Muscle layer of duodenum (tissue), 2 donors: ENCODE results near the gene HLCS.

Source experiments
- H3K27ac ChIP-seq: one replicate; pipeline ENCODE4 v1.7.0; 2013; ENCODE audit warnings: mild to moderate bottlenecking, low read length
- H3K27me3 ChIP-seq: one replicate; pipeline ENCODE4 v1.7.0; 2013; ENCODE audit warnings: low read depth, mild to moderate bottlenecking, control low read depth, low read length
- H3K36me3 ChIP-seq, 2 donors: one replicate each; pipeline ENCODE4 v1.7.0; 2013; ENCODE audit warnings: low read length in 2 of 2, control low read depth in 1 of 2, mild to moderate bottlenecking in 1 of 2; ENCODE audit not compliant: insufficient read depth in 2 of 2, control insufficient read depth in 1 of 2
- H3K4me1 ChIP-seq, 2 donors: one replicate each; pipeline ENCODE4 v1.7.0; 2013; ENCODE audit warnings: low read length in 2 of 2, mild to moderate bottlenecking in 2 of 2, control low read depth in 1 of 2, moderate library complexity in 1 of 2; ENCODE audit not compliant: insufficient read depth in 2 of 2, control insufficient read depth in 1 of 2
- H3K4me3 ChIP-seq, 2 donors: one replicate each; pipeline ENCODE4 v1.7.0; 2013; ENCODE audit warnings: low read length in 2 of 2, low read depth in 1 of 2, mild to moderate bottlenecking in 1 of 2
- H3K9me3 ChIP-seq, 2 donors: one replicate each; pipeline ENCODE4 v1.7.0; 2013; ENCODE audit warnings: low read length in 2 of 2, control low read depth in 1 of 2, mild to moderate bottlenecking in 1 of 2; ENCODE audit not compliant: control insufficient read depth in 1 of 2
- donor health status: healthy.

Gene HLCS

DNA sequence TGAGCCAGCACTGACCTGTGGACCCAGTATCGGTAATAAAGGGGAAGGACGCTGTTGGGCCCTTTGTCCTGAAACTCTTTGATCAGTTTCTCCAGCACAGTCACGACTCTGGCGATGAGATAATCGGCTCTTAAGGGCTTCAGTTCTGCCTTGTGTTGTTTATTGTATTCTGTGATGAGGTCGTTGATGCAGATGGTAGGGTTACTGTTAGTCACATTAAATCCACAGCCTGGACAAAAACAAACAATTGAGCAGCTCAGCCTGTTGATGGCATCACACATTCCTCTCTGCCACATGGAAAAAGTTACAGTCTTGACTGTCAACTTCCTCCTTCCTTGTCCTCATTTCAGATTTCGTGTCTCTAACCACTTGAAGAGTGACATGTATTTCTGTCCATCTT lies 209.9 kb downstream of the HLCS start:
- no peaks in the 10 kb centered on the region for H3K9me3 ChIP-seq
- H3K4me1 ChIP-seq, result no peaks in the 10 kb centered on the region
- H3K4me3 ChIP-seq, result no peak overlapping the region
- H3K27me3 ChIP-seq, result no peaks in the 10 kb centered on the region
- H3K27ac ChIP-seq, result no peak overlapping the region
- H3K36me3 ChIP-seq, result peaks cover 0 to 13% of the 10 kb centered on the region in 2 donors

DNA sequence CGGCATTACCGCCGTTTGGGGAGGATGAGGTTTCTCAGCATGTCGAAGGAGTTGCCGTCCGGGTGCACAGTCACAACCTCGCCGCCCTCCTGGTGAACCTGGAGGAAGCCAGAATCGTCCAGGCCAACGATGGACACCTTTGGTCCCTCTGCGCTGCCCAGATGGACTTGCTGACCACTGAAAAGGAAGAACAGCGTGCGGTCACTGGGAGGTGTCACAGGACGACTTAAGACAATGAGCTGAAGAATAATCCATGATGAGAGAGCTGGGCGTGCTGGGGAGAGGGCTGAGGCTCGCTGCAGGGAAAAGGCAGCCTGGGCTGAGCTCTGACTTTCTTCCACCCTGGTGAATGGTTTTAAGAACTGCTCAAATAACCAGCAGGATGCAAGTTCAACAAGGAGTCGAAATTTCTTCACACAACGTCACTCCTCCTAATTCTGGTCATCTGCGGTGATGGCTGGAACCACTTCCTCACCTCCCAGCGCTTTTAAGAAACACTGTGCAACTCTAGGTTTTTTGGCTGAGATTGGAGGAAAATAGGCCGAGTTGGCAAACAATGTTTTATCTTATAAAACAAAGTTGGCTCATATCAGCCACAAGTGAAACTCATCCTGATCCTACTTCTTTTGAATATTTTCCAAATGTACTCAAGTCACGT lies 212.1 kb downstream of the HLCS start:
- H3K4me1 ChIP-seq, result no peaks in the 10 kb centered on the region

DNA sequence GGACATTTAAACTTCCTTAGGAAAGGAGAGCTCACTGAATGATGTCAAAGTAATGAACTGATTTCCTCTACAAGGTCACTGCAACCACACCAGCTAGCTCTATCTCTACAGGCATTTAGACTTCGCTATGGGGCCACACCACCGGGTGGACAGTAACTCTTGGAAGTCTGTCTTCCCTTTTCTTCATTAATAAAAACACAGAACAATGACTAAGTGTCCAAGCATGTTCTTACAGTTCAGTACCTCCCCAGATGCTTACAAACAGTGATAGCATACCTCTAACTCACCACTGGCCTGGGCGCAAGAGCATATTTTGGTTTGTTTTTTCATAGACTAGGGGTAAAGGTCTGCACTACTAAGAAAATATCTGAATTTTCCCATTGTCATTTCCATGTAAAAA lies 212.9 kb downstream of the HLCS start:
- H3K4me3 ChIP-seq, result no peak overlapping the region
- H3K27ac ChIP-seq, result no peak overlapping the region
- no peaks in the 10 kb centered on the region for H3K4me1 ChIP-seq
- H3K36me3 ChIP-seq, result peaks cover 0 to 13% of the 10 kb centered on the region in 2 donors
- H3K9me3 ChIP-seq, result no peaks in the 10 kb centered on the region
- no peaks in the 10 kb centered on the region for H3K27me3 ChIP-seq

More for the DNA sequence above, 212.1 kb downstream of the HLCS start:
- H3K9me3 ChIP-seq, result no peaks in the 10 kb centered on the region
- H3K27me3 ChIP-seq, result no peaks in the 10 kb centered on the region
- no peak overlapping the region for H3K27ac ChIP-seq
- H3K36me3 ChIP-seq, result peaks cover 0 to 13% of the 10 kb centered on the region in 2 donors
- no peak overlapping the region for H3K4me3 ChIP-seq

DNA sequence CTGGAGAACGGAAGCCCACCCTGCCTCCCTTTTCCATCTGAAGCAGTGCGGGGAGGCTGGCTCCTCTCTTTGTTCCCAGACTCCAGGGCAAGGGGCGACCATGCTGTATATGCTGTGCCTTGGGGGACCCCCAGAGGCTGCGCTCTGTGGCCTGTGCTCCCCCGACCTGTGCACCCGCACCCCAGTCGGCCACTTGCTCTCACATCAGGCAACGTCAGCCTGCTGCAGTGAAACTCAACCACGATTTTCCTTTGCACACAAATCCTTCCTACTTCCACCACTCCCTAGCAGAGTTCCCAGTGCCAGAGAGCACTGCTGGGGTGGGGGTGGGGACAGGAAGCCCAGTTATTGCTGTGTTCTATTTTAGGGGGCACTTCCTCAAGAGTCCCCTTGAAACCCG lies 215.1 kb downstream of the HLCS start:
- no peak overlapping the region for H3K4me3 ChIP-seq
- peaks cover 0 to 3% of the 10 kb centered on the region in 2 donors for H3K4me1 ChIP-seq
- no peak overlapping the region for H3K27ac ChIP-seq
- H3K27me3 ChIP-seq, result no peaks in the 10 kb centered on the region
- peaks cover 0 to 13% of the 10 kb centered on the region in 2 donors for H3K36me3 ChIP-seq
- H3K9me3 ChIP-seq, result no peaks in the 10 kb centered on the region

DNA sequence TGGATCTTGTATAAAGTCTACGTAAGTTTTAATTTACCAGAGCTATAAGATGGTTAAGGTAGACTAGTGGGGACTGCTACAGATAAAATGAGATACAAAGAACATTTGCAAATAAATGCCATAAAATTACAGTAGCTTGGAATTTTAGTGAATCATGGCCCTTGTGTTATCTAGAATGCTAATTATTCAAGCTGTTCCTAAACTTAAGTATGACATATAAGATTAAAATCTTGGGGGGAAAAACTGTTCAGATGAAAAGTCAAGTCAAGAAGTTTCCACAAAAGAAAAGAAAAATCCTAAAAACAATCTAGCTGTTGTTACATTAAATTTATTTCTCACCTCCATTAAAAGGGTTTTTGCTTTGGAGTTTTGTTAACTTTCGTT lies 215.9 kb downstream of the HLCS start:
- H3K4me1 ChIP-seq, result peaks cover 0 to 3% of the 10 kb centered on the region in 2 donors
- H3K4me3 ChIP-seq, result no peak overlapping the region
- no peak overlapping the region for H3K27ac ChIP-seq
- no peaks in the 10 kb centered on the region for H3K9me3 ChIP-seq
- H3K36me3 ChIP-seq, result peaks cover 0 to 11% of the 10 kb centered on the region in 2 donors
- H3K27me3 ChIP-seq, result no peaks in the 10 kb centered on the region

DNA sequence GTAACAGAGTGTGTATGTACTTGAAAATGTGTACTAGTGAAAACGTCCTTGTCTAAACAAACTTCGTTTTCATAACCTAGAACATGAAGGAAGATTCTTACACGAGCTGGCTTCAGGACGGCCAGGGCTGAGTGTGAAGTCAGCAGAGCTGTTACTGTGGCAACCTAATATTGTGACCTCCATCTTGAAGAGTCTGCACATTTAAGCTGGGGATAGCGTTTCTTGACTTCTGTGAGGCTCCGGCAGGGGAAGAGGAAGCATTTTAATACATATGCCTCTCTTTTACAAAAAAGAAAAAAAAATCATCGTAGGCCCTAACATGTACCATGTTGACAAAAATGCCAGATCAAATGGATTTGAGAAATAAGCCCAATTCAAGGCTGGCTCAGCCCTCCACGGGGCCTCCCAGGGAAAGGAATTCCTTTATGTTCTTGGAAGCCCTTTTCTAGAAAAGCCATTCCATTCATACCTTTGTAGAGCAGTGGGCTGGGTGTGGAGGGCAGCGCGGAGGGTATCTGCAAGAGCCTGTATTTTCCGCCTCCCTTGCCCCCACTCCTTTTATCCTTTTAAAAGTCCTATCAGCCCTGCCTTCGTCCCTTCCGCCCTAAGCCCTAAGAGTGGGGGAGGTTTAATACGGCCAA lies 216.4 kb downstream of the HLCS start:
- Histone ChIP-seq H3K4me3 (no peak overlapping the region), H3K9me3 (no peaks in the 10 kb centered on the region), H3K36me3 (peaks cover 0 to 8% of the 10 kb centered on the region in 2 donors), H3K27me3 (no peaks in the 10 kb centered on the region), H3K4me1 (peaks cover 0 to 4% of the 10 kb centered on the region in 2 donors), H3K27ac (no peak overlapping the region)

DNA sequence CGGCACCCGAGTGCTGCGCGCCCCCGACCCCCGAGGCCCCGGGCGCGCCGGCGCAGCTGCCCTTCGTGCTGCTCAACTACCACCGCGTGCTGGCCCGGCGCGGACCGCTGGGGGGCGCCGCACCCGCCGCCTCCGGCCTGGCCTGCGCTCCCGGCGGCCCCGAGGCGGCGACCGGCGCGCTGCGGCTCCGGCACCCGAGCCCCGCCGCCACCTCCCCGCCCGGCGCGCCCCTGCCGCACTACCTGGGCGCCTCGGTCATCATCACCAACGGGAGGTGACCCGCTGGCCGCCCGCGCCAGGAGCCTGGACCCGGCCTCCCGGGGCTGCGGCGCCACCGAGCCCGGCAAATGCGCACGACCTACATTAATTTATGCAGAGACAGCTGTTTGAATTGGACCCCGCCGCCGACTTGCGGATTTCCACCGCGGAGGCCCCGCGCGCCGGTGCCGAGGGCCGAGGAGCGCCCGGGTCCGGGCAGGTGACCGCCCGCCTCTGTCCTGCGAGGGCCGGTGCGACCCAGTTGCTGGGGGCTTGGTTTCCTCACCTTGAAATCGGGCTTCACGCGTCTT lies 218.6 kb downstream of the HLCS start:
- Histone ChIP-seq H3K4me1 (peaks cover 0 to 10% of the 10 kb centered on the region in 2 donors), H3K27me3 (peaks cover 8% of the 10 kb centered on the region), H3K9me3 (no peaks in the 10 kb centered on the region), H3K27ac (no peak overlapping the region), H3K36me3 (no peaks in the 10 kb centered on the region), H3K4me3 (peak overlapping the region; percentile 18 to 51)

DNA sequence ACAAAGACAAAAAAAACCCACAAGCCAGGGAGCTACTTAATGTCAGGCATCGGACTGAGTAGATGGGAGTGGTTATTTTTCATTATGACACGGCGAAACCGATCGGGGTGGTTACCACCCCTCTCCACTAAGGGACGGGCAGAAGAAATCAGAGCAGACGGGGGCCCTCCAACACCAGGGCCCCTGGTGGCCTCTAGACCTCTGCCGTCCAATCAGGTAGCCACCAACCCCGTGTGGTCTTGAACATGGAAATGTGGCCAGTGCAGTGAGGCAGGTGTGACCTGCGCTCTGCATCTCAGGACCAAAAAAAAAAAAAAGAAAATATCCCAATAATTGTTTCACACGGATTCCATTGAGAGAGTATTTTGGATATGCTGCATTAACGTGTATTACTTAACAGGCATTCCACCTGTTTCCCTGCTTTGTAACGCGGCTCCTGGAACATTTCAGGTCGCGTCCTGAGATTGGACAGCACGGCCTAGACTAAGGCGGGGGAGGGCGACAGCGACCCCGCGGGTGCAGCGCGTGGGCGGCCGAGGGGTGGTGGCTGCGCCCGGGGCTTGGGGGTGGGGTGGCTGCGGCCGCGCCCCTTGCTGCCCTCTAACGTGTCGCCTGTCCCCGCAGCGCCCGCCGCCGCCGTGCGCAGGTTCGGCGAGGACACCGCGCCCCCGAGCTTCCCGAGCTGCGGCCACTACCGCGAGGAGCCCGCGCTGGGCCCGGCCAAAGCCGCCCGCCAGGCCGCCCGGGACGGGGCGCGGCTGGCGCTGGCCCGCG lies 219.2 kb downstream of the HLCS start:
- H3K4me3 ChIP-seq, result peak overlapping the region in 1 of 2 donors; percentile 23
- H3K4me1 ChIP-seq, result peaks cover 0 to 10% of the 10 kb centered on the region in 2 donors
- H3K9me3 ChIP-seq, result no peaks in the 10 kb centered on the region
- peaks cover 9% of the 10 kb centered on the region for H3K27me3 ChIP-seq
- H3K27ac ChIP-seq, result no peak overlapping the region
- H3K36me3 ChIP-seq, result no peaks in the 10 kb centered on the region

DNA sequence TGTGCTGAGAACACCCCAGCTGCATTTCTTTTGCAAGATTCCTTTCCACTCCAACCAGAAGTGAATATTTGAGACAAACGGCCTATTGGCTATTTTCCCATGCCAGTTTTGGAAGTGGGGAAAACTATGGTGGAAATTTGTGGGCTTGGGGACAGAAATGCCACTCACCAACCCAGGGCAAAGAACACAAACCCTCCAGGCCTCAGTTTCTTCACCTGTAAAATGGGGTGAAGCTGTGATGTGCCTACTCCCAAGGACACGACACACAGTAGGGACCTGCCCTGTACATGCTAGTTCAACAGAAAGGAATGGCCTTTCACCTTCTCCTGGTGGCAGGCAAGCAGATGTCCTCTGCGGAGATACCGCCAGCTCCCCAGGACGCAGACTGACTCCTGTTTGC lies 221.0 kb downstream of the HLCS start:
- H3K27ac ChIP-seq, result no peak overlapping the region
- H3K4me1 ChIP-seq, result peaks cover 0 to 10% of the 10 kb centered on the region in 2 donors
- no peak overlapping the region for H3K4me3 ChIP-seq
- no peaks in the 10 kb centered on the region for H3K9me3 ChIP-seq
- peaks cover 9% of the 10 kb centered on the region for H3K27me3 ChIP-seq
- no peaks in the 10 kb centered on the region for H3K36me3 ChIP-seq

DNA sequence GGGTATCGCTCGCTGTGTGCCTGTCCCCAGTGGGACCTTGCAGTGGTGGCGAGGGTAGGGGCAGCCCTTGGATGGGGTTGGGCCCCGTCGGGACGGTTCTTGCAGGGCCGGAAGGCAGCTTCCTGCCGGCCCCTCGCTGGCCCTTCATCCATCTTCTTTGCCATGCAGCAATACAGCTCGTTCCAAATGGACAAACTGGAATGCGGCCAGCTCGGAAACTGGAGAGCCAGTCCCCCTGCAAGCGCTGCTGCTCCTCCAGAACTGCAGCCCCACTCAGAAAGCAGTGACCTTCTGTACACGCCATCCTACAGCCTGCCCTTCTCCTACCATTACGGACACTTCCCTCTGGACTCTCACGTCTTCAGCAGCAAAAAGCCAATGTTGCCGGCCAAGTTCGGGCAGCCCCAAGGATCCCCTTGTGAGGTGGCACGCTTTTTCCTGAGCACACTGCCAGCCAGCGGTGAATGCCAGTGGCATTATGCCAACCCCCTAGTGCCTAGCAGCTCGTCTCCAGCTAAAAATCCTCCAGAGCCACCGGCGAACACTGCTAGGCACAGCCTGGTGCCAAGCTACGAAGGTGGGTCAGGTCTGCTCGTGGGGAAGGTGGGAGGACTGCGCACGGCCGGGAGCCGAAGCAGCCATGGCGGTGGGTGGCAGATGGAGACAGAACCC lies 221.8 kb downstream of the HLCS start:
- Histone ChIP-seq H3K36me3 (no peaks in the 10 kb centered on the region), H3K27ac (no peak overlapping the region), H3K4me3 (no peak overlapping the region), H3K4me1 (peaks cover 0 to 10% of the 10 kb centered on the region in 2 donors), H3K27me3 (peaks cover 9% of the 10 kb centered on the region), H3K9me3 (no peaks in the 10 kb centered on the region)

DNA sequence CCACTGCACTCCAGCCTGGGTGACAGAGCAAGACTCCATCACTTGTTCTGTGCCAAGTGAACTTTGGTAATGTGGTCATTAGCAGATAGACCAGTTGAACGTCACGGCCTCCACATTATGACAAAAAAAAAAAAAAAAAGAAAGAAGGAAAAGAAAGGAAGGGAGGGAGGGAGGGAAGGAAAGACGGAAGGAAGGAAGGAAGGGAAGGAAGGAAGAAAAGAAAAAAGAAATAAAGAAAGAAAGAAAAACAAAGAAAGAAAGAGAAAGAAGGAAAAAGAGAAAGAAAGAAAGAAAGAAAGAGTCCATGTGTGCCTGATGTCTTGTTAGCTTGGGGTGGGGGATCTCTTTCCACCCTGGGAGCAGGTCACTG lies 222.3 kb downstream of the HLCS start:
- no peak overlapping the region for H3K27ac ChIP-seq
- H3K4me3 ChIP-seq, result no peak overlapping the region
- H3K9me3 ChIP-seq, result no peaks in the 10 kb centered on the region
- H3K36me3 ChIP-seq, result no peaks in the 10 kb centered on the region
- H3K4me1 ChIP-seq, result peaks cover 0 to 10% of the 10 kb centered on the region in 2 donors
- peaks cover 9% of the 10 kb centered on the region for H3K27me3 ChIP-seq
